WERI-Rb-1 (cell line): ENCODE data around the gene ATXN7L3B.

ENCODE experiments used
- DNase-seq: peaks from one replicate; pipeline ENCODE4 v3.0.0-alpha.2; 2020
- H3K27ac ChIP-seq: fragments of 250-450 bp; sonication (Bioruptor Pico); 2 replicates; pipeline ENCODE4 v1.5.1; 2020; ENCODE audit warnings: mild to moderate bottlenecking, moderate library complexity
- H3K27me3 ChIP-seq: fragments of 250-450 bp; sonication (Bioruptor Pico); 2 replicates; pipeline ENCODE4 v1.5.1; 2021; ENCODE audit warnings: mild to moderate bottlenecking, low read depth, moderate library complexity; ENCODE audit not compliant: insufficient read depth, severe bottlenecking
- H3K36me3 ChIP-seq: fragments of 250-450 bp; sonication (Bioruptor Pico); 2 replicates; pipeline ENCODE4 v1.5.1; 2020; ENCODE audit warnings: mild to moderate bottlenecking, moderate library complexity
- H3K4me3 ChIP-seq: 2 replicates; pipeline ENCODE4 v1.5.1; 2011; ENCODE audit warnings: low read depth, mild to moderate bottlenecking, control low read depth, low read length
- H3K9me3 ChIP-seq: fragments of 250-450 bp; sonication (Bioruptor Pico); 2 replicates; pipeline ENCODE4 v1.5.1; 2021; ENCODE audit warnings: mild to moderate bottlenecking, moderate library complexity; ENCODE audit not compliant: severe bottlenecking
- CTCF ChIP-seq: IDR thresholded peaks from 2 replicates; pipeline ENCODE4 v1.5.1; 2011; ENCODE audit warnings: low read depth, mild to moderate bottlenecking, control low read depth, inconsistent platforms, low read length

The ATXN7L3B gene

GRCh38 chr12:74509886-74510285 lies 27.7 kb upstream of the ATXN7L3B start:
- TF ChIP-seq CTCF, result no peak
- no peak for DNase-seq
- Histone ChIP-seq H3K27me3 (no peaks in the 10 kb centered on the region), H3K4me3 (no peak overlapping the region), H3K36me3 (no peaks in the 10 kb centered on the region), H3K9me3 (no peaks in the 10 kb centered on the region), H3K27ac (no peak overlapping the region)

DNA sequence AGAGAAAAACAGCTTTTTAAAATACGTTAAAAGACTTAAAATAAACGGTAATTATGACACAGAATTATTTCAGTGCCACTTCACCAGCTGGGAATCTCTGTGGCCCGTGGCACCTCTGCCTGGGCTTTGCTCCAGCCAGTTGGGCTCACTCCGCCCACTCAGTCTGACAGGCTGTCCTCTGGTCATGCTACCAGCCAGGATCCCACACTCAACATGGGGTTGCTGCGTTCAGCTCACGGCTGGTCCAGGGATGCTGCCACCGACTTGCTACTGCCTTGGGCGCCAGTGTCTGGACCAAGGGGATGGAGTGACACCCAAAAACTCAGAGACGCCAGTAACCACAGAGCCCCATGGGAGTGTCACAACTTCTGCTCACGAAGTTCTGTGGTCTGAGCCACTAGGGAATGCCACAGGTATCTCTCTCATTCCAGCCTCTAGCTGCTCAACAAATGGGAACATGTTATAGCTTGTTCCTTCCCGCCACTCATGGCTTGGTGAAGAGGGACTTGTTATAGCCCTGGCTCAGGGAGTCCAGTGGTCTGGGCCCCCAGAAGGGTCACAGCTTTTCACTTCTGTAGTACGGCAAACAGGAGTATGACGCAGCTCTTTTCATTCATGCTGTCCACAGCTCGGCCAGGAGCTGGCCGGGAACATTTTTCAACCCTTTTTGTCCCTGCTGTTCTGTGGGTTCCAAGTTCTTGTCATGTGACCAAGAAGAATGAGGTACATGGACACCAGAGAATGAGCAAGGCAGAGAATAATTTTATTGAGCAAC lies 23.4 kb upstream of the ATXN7L3B start:
- Histone ChIP-seq H3K36me3 (no peaks in the 10 kb centered on the region), H3K27me3 (no peaks in the 10 kb centered on the region), H3K27ac (no peak overlapping the region), H3K4me3 (no peak overlapping the region), H3K9me3 (no peaks in the 10 kb centered on the region)
- DNase-seq, result no peak
- no peak for TF ChIP-seq CTCF

GRCh38 chr12:74515849-74516248 lies 21.8 kb upstream of the ATXN7L3B start:
- Histone ChIP-seq H3K9me3 (no peaks in the 10 kb centered on the region), H3K27me3 (no peaks in the 10 kb centered on the region), H3K4me3 (no peak overlapping the region), H3K27ac (no peak overlapping the region), H3K36me3 (no peaks in the 10 kb centered on the region)
- DNase-seq, result no peak
- TF ChIP-seq CTCF, result no peak

GRCh38 chr12:74526535-74526934 lies 11.1 kb upstream of the ATXN7L3B start:
- TF ChIP-seq CTCF, result no peak
- H3K36me3 ChIP-seq, result no peaks in the 10 kb centered on the region
- no peak for DNase-seq
- no peak overlapping the region for H3K4me3 ChIP-seq
- no peaks in the 10 kb centered on the region for H3K9me3 ChIP-seq
- no peak overlapping the region for H3K27ac ChIP-seq
- no peaks in the 10 kb centered on the region for H3K27me3 ChIP-seq

DNA sequence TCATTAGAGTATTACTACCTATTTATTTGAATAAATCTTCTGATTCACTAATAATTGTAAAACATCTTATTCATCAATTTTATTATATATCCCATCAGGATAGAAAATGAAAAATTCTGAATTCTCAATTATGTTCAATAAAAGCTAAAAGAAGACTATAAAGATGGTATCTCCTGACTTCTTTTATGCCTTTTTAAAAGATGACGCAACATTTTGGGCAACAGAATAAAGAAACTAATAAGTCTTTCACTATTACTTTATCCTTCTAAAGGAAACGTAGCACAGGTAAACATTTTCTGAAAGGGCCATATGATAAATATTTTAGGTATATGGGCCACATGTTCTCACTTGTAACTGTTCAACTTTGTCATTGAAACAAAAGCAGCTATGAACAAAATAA lies 10.1 kb upstream of the ATXN7L3B start:
- no peaks in the 10 kb centered on the region for H3K27me3 ChIP-seq
- no peak overlapping the region for H3K27ac ChIP-seq
- DNase-seq, result no peak
- no peak for TF ChIP-seq CTCF
- no peaks in the 10 kb centered on the region for H3K36me3 ChIP-seq
- no peak overlapping the region for H3K4me3 ChIP-seq
- no peaks in the 10 kb centered on the region for H3K9me3 ChIP-seq

- H3K27ac ChIP-seq, result no peak overlapping the region
- no peak for DNase-seq
- TF ChIP-seq CTCF, result no peak
- H3K4me3 ChIP-seq, result no peak overlapping the region
- no peaks in the 10 kb centered on the region for H3K27me3 ChIP-seq
- H3K36me3 ChIP-seq, result no peaks in the 10 kb centered on the region
- no peaks in the 10 kb centered on the region for H3K9me3 ChIP-seq
Observed at GRCh38 chr12:74530676-74531075, 7.0 kb upstream of the ATXN7L3B start.
